Measurements from ENCODE around the gene GATC.

- TF ChIP-seq CTCF (IDR thresholded peaks at IDR 0.05) (no peak), POLR2A (IDR thresholded peaks at IDR 0.05) (no peak), EP300 (IDR thresholded peaks at IDR 0.05) (no peak)
Observed at GRCh38 chr12:120475643-120476042, 29.4 kb downstream of the GATC start.
